Measurements from ENCODE around the gene NUP42.

NUP42 gene

GRCh38 chr7:23237000-23237399 lies 55.2 kb downstream of the NUP42 start:
- DNase-seq, result no peak

- DNase-seq, result no peak
Observed at GRCh38 chr7:23238983-23239652, 57.3 kb downstream of the NUP42 start.

GRCh38 chr7:23239698-23240097 lies 57.9 kb downstream of the NUP42 start:
- no peak for DNase-seq

GRCh38 chr7:23242321-23242720 lies 60.5 kb downstream of the NUP42 start:
- DNase-seq, result no peak

- no peak for DNase-seq
Observed at GRCh38 chr7:23242935-23243334, 61.1 kb downstream of the NUP42 start.

GRCh38 chr7:23246555-23246954 lies 64.7 kb downstream of the NUP42 start, which contains the start of gene GPNMB:
GPNMB (plus strand) TSS chr7:23246775; CDS start chr7:23246858, 83 bp downstream.
- no peak for DNase-seq

GRCh38 chr7:23247046-23247602 lies 65.3 kb downstream of the NUP42 start:
- DNase-seq, result no peak

GRCh38 chr7:23247603-23248335 lies 65.9 kb downstream of the NUP42 start:
- no peak for DNase-seq

- no peak for DNase-seq
Observed at GRCh38 chr7:23249486-23249885, 67.6 kb downstream of the NUP42 start.

All from NCI-H526 treated with DMSO at 0.1 percent for 48 hours (cell line).